Activated CD4-positive, CD25-positive, alpha-beta regulatory T cell (primary cell): Measurements from ENCODE around the gene TMCO4.
A peak's percentile ranks its signal among the peaks of the same experiment; 100 is the strongest.
"Not testable (repeated sequence)": the region's sequence is repeated elsewhere in the genome, so short reads cannot be mapped to it uniquely, and the experiment has no call there.

ENCODE experiments used
- DNase-seq, 4 experiments: peaks; one replicate each; lab custom pipeline; 2025; lab: John Stamatoyannopoulos, UW

TMCO4 gene

DNA sequence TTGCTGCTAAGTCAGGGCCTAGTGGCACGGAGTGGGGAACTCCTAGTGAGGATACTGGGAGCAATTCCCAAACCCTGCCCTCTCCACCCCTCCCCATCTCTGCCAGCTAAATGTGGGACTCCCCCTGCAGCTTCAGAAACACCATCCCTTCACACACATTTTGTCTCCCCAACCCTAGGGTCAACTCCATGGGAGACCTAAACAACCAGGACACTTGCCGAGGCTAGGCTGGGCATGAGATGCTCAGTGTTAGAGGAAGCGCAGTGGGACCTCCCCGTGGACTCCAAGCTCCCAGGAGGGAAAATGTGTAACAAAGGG is 13.9 kb upstream of the TMCO4 start:
- no peak for DNase-seq

DNA sequence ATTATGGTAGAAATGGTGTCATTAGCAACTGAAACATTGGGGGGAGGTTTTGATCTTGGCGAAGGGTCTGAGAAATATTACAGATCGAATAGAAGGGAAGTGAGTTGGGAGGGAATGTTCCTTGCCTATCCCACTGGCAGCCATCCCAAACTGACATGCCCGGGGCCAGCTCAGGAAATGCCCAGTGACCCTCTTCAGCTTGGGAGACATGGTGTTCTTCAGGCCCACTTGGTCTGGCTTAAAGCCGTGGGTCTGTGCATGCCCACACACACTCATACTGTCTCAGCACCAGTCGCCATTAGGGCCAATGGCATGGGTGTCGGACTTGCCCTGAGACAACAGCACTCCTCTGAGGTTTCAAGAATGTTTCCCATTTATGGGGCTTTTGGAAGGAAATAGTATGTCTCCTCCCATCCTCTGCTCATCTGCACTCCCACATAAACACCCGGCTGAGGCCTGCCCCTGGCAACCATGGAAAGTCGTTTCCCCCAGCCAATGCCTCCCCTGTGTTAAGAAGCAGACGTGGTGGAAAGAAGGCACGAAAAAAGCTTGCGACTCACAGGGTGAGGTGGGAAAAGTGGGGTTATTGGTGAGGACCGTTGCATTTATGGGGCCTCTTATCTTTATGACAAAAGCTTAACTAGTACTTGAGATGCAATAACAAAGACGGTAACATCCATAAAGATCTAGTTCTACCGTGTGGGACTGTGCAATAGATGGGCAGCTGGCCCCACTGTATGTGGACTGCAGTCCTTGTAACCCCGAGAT is 13.3 kb upstream of the TMCO4 start:
- DNase-seq, result no peak

DNA sequence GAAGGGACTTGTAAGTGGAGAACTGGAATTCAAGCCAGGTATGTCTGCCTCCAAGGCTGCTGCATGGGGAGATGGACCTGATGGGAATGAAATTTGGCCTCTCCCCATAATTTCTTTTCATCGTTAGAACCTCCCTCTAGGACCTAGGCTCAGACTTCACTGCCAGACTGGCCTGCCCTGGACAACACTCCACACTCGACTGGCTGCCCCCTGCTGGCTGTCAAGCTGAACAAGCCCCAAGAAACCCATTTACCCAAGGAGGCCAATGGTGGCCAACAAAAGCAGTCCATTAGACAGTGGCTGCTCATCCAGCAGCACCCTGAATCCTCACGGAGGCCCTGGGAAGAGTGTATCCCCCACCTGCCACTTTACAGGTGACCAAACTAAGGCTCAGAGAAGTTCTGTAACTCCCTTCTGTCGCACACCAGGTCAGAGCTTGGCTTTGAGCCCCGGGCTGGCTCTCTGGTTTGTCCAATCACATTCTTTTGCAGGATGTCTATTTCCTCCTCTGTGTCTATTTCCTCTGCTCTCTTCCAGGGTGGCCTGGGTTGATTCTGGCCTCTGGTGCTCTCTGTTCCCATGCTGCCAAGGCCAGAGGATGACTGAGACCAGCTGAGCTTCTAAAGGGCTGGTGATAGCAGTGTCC is 11.6 kb upstream of the TMCO4 start:
- DNase-seq, result peak in 2 of 4 experiments; percentile 12 to 16

DNA sequence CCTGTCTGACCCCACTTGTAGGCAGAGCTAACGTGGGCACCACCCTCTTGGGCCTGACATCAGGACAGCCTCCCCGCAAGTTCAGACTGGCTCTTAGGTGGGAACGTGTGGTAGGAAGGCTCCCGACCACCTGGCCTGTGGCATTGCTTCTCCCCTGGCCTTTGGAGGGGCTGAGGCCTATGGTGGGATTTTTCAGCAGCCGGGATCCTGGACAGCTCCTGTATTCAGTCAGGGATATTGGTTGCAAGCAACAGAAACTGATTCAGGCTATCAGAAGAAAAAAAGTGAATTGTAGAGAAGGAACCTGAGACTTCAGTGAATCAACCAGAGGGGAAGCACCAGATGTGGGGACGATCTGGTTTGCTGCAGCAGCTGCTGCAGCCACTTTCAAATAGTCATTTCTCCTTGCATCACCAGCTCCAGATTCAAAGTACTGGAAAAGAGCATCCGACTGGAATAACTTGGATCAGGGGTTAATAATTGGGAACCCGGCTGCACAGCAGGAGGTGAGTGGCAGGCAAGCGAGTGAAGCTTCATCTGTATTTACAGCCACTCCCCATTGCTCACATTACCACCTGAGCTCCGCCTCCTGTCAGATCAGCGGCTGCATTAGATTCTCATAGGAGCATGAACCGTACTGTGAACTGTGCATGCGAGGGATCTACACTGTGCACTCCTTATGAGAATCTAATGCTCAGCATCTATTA is 9.5 kb upstream of the TMCO4 start:
- DNase-seq, result no peak

DNA sequence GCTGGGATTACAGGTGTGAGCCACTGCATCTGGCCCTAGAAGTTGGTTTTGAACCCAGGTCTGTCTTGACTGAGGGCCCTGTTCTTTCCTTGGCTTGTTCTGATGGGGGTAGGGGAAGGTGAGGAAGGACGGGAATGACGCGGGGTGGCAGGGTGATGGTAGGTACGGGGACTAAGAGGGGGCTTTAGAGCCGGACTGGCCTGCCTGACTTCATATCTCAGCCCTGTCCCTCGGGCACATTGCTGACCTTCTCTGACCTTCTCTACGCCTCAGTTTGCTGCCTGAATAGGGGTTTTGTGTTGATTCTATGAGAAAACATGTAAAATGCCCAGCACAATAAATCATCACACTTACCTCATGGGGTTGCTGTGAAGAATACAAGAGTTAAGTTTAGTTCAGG is 8.6 kb upstream of the TMCO4 start:
- no peak for DNase-seq

DNA sequence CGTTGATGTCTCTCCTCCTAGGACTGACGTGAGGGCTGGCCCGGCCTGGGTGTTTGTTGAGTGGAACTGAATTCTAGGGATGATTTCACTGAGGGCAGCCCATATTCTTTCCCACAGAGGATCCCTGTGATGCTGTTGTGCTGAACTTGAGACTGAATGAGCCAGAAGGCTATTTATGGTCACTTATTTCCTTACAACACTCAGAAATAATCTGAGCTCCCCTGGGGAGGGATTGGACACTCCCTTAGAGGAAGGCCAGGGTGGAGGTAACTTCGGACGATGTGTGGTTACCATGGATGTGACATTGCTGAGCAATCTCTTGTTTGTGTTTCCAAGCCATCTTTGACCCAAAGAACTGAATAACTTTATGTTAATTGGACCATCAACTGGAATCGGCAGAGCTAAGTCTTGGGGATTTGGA is 5.1 kb upstream of the TMCO4 start:
- DNase-seq, result no peak

DNA sequence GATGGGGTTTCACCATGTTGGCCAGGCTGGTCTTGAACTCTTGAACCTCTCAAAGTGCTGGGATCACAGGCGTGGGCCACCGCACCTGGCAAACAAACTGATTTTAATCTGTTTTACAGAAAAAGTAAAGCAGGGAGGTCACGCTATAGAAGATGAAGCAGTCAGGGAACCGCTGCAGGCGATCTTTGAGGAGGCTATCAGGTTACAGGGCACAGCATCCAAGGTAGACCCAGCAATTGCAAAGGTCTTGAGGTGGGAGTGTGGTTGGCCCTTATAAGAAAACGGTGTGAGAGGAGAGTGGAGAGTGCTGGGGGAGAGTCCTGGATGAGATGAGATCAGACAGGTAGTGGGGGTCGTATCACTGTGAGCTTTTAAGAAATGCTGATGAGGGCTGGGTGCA is 2.6 kb upstream of the TMCO4 start:
- DNase-seq, result no peak

DNA sequence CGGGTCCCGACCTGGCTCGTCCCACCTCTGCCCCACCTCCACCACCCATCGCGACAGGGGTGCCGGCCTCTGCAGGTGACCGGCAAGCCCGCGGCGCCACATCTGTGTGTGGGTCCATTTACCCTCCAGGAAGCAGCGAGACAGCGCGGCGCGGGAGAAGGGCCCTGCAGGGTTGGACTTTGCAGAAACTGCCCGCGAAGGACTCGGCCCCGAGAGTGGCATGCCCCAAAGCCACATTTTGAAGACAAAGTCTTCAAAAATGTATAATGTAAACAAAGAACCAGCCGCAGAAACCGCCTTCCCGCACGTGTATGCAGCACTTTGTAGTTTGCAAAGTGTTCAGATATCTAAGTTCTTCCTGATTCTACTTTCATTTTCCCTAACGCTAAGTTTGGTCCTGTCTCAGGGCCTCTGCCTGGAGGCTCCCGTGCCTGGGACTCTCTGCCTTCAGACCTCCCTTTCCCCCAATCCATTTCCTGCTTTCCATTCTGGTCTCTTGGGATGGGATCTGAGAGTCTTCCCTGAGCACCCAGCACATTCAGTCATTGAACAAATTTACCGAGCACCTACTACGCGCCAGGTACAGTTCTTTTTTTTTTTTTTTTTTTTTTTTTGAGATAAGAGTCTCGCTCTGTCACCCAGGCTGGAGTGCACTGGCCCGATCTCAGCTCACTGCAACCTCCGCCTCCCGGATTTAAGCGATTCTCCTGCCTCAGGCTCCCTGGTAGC is 524 bp upstream of the TMCO4 start:
- DNase-seq, result peak in 2 of 4 experiments; percentile 28 to 33

DNA sequence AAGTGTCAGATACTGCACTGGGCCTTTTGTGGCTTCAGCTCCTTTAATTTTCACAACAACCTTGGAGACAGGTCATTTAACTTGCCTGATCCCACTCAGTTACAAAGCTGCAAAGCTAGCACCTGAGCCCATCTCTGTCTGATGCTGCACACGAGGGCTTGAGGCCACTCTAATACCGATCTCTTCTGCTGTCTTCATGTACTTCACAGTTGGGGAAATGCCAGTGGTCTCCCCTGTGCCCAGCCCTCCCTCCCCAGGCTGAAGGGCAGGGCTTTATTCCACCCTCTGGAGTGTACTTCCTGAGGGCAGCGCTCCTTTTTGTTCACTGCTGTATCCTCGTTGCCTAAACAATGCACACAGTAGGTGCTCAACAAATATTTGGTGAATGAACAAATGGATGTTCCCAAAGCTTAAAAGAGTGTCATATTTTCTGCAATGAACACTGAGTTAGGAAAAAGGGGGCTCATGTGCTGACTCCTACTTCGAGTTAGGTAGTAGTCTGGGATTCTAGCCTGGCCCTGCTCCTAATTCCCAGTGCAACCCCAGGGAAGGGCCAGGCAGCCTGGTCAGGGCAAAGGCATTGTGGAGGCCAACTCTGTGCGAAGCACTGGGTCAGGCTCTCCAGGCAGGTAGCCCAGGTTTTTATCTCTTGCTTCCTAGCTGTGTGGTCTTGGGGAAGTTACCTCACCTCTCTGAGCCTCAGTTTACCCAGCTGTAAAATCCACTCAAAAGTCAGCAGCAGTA is 1.1 kb downstream of the TMCO4 start:
- DNase-seq, result no peak

DNA sequence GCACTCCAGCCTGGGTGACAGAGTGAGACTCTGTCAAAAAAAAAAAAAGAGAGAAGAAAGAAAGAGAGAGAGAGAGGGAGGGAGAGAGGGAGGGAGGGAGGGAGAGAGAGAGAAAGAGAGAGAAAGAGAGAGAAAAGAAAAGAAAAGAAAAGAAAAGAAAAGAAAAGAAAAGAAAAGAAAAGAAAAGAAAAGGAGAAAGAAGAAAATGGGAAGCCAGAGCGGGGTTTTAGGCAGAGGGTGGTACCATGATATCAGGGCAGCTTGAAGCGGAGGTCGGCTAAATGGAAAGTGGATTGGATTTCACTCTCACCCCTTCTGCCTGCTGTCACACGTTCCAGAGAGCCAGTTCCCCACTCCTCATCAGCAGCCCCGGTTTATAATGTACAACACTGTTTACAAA is 1.9 kb downstream of the TMCO4 start:
- DNase-seq, result no peak

DNA sequence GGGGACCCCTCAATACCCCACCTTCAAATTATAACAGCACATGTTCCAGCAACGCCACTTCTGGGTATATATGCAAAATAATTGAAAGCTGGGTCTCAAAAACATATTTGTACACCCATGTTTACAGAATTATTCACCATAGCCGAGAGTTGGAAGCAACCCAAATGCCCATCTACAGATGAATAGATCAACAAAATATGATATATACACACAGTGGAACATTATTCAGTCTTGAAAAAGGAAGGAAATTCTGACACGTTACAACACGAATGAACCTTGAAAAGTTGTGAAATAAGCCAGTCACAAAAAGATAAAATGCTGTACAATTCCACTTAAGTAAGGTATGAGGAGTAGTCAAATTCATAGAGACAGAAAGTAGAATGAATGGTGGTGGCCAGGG is 5.1 kb downstream of the TMCO4 start:
- no peak for DNase-seq

DNA sequence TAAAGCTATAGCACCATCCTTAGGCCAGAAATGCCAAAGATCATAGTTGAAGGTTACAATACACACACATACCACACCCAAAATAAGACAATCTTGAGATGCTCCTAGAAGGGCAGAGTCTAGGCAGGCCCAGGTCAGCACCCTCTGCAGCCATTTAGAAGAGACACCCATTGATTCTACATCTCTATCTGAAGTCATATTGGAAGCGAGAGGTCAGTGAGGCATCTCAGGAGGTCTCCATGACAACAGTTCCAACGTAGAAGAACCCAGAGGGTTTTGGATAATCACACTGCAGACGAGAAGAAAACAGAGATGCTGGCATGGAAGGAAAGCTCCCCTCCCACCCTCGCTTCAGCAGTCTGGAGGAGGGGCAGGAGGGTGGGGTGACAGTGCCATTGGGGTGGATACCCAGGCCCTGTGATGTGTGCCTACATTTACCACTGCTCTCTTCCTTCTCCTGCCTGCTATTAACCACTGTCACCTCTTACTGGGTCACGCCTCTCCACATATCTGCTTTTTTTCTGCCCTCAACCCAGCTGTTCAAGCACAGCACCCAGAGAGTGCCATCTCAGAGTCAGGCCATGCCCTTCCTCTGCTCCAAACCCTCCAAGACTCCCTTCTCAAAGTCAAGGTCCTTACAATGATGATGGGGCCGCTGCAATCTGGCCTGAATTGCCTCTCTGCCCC is 6.2 kb downstream of the TMCO4 start:
- DNase-seq, result no peak

DNA sequence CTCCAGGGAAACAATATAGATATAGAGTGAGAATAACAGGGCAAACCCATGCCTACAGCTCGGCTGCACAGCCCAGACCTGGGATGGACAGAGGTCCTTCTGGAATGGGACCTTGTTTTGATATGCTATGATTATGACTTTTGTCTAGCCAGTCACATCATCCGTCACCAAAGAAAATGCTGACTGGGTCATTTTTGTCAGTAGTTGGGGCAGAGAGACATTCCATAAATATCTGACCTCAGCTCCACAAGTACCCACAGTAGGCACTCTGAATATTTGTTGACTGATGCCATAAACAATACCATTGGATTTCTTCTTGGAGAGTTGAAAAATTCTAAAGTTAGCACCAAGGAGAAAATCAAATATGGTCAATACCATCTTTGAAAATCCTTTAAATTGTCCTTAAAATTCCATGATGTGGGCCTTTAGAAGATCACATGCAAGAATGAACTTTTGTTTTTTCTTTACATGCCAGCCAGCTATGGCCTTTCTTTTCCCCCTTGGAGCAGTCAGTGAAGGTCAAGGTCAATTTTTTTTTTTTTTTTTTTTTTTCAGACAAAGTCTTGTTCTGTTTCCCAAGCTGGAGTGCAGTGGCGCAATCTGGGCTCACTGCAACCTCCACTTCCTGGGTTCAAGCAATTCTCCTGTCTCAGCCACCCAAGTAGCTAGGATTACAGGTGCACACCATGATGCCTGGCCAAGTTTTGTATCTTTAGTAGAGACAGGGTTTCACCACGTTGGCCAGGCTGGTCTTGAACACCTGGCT is 7.3 kb downstream of the TMCO4 start:
- DNase-seq, result no peak

DNA sequence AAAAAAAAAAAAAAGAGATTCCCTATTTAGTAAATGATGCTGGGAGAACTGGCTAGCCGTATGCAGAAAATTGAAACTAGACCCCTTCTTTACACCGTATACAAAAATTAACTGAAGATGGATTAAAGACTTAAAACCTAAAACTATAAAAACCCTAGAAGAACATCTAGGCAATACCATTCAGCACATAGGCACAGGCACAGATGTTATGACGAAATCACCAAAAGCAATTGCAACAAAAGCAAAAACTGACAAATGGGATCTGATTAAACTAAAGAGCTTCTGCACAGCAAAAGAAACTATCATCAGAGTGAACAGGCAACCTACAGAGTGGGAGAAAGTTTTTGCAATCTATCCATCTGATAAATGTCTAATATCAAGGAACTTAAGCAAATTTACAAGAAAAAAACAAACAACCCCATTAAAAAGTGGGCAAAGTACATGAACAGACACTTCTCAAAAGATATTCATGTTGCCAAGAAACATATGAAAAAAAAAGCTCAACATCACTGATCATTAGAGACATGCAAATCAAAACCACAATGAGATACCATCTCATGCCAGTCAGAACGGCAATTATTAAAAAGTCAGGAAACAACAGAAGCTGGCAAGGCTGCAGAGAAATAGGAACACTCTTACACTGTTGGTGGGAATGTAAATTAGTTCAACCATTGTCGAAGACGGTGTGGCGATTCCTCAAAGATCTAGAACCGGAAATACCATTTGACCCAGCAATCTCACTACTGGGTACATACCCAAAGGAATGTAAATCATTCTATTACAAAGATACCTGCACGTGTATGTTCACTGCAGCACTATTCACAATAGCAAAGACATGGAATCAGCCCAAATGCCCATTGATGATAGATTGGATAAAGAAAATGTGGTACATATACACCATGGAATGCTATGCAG is 9.4 kb downstream of the TMCO4 start:
- not testable (repeated sequence) for DNase-seq

DNA sequence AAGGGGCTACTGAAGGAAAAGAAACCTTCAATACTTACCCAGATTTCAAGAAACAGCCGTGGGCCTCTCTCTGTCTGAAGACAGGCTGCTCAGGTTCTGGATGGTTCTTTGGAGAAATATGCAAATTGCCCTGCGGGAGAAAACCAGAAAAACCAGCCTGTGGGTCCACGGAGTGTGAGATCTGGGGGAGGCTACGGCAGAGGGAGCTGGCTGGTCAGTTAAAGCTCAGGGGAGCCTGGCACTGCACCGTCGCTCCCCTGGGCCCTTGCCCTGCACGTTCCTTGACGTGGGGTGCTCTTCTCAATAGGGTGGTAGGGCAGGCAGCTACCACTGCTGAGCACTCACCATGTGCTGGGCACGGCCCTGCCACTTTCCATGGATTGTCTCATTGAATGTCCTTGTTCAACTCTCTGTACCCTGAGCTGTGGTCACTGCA is 12.7 kb downstream of the TMCO4 start:
- no peak for DNase-seq

DNA sequence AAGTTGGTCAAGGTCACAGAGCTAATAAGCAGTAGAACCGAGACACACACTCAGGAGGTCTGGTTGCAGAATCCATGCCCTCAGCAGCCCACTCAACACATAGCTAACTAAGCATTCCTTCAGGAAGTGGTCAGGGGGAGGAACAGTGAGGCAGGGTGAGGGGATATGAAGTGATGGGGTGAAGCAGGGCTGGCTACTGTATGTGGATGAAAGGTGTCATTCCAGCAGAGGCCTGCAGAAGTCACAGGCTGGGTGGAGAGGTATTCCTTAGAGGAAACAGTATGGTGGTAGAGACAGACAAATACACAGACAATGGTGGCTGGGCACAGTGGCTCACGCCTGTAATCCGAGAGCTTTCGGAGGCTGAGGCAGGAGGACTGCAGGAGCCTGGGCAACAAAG is 14.1 kb downstream of the TMCO4 start:
- no peak for DNase-seq

DNA sequence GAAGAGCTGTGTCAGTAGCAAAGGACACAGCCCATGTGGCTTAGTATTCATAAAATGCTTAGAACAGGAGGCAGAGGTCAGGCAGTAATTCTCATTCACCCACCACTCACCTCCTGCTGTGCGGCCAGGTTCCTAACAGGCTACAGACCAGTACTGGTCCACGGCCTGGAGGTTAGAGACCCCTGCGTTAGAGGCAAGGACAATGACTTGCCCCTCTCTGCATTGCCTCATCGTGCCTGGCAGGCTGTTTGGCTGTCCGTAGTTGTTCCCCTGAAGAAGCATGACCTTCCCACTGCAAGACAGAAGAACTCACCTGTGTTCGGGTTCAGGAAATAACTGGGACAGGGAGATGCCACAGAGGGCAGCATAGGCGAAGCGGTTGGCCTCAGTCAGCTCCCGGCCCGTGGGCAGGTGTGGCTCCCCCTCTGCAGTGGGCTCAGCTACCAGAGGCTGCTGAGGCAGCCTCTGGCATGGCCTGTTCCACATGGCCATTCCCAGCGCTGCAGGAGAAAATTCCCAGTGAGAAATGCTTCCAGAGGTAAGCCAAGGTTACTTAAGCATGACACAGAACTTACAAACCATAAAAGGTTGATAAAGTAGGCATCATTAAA is 19.3 kb downstream of the TMCO4 start:
- DNase-seq, result no peak

DNA sequence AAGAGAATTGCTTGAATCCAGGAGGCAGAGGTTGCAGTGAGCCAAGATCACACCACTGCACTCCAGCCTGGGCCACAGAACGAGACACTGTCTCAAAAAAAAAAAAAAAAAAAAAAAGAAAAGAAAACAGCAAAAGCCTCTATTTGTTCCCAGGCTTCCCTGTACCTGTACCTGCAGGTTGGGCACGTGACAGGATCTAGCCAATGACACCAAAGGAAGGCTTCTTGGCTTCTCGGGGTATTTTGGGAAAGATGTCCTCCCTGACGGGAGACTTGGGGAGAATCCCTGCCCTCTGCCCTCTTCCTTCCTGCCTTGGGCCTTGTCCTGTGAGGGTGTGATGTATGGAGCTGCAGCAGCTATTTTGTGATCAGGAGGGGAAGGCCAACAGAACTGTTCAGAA is 22.8 kb downstream of the TMCO4 start:
- DNase-seq, result no peak

DNA sequence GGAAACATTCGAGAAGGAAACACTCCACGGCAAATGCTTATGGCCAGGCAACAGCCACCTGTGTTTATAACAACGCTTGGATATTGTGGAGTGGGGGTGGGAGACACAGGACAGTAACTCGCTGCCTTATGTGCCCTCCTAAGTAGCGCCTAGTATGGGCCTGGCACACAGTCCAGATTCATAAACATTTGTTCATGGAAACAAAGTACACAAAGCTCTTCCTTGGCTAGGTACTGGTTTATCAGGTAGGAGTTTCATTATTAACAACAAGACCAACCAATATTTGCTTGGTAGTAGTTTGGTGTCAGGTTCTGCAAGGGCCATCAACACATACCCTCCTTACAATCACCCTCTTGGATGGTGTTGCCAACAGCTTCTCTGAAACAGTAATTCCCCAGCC is 23.4 kb downstream of the TMCO4 start:
- DNase-seq, result no peak
